ENCODE results near the gene MEIS3.

MEIS3 gene

GRCh38 chr19:47419030-47419783, at the start of gene MEIS3:
Gene MEIS3 (minus strand): TSS chr19:47419527. CDS start chr19:47419081, 446 bp downstream.
- DNase-seq, result no peak

GRCh38 chr19:47467914-47468313, 48.6 kb upstream of the MEIS3 start:
- DNase-seq, result no peak

DNA sequence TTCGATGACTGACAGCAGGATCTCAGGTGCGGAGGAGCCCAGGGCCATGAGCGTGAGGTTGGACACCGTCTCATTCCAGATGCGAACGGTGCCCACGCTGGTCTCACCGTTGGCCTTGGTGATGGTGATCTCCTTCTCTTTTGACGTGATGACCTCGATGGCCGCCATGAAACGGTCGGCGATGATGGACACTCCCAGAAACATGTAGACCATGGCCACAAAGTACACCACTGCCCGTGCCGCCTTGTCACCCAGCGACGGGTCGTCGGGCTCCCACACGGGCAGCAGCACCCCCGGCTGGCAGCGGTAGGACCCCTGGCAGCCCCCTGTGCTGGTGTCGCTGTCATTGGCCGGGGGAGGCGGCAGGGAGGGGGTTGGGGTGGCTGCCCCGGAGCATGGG, 46.6 kb upstream of the MEIS3 start:
- no peak for DNase-seq

DNA sequence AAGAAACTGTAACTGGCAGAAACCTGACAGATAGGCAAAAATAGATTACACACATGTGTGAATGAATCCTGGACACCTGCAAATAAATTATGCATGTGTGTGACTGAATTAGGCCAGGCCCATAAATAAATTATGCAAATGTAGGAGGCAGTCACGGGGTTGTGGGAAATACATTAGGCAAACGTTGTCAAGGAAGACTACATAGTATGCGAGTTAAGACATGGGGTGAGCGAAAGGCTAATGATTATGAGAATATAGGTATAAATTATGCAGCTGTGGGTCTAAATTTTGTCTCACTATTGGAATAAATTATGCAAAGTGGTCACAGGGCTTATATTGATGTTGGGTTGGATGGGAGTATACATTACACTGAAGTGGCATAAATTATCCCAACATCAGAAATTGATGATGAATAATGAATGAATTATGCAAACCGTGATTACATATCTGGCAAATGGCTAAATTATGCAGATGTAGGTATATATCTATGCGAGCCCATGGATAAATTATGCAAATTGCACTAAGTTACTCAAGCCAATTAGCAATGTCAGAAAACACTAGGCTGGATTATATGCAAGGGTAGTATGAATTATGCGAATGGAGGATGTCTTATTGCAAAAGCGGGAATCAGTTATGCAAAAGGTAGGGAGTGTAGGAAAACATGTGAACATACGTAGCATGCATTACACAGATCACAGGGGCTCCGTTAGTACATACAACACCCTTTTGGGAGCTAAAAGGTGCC, 45.5 kb upstream of the MEIS3 start:
- no peak for DNase-seq

DNA sequence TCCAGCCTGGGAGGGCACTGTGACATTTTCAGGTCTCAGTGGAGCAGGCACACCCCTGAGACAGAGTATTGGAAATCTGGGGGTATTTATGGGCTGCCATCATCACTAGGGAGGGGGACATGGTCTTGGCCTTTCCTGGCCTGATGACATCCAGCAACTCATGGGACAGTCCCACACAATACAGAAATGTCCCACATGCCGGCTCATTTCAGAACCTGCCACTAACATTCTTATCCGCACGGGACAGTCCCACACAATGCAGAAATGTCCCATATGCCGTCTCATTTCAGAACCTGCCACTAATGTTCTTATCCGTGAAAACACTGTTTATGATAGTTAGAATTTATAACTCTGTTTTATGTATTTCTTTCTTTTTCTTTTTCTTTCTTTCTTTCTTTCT, 42.5 kb upstream of the MEIS3 start:
- no peak for DNase-seq

DNA sequence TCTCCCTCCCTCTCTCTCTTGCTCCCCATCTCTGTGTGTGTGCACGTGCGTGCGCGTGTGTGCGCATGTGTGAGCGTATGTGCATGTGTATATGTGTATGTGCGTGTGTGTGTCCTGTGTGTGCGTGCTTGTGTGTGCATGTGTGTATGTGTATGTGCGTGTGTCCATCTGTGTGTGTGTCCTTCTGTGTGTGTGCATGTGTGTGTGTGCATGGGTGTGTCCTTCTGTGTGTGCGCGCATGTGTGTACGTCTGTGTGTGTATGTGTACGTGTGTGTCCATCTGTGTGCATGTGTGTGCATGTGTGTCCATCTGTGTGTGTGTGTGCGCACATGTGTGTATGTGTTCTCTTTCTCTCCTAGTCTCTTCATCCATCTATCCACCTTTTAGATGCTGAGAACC, 40.1 kb upstream of the MEIS3 start:
- no peak for DNase-seq

GRCh38 chr19:47458672-47459071, 39.3 kb upstream of the MEIS3 start:
- no peak for DNase-seq

DNA sequence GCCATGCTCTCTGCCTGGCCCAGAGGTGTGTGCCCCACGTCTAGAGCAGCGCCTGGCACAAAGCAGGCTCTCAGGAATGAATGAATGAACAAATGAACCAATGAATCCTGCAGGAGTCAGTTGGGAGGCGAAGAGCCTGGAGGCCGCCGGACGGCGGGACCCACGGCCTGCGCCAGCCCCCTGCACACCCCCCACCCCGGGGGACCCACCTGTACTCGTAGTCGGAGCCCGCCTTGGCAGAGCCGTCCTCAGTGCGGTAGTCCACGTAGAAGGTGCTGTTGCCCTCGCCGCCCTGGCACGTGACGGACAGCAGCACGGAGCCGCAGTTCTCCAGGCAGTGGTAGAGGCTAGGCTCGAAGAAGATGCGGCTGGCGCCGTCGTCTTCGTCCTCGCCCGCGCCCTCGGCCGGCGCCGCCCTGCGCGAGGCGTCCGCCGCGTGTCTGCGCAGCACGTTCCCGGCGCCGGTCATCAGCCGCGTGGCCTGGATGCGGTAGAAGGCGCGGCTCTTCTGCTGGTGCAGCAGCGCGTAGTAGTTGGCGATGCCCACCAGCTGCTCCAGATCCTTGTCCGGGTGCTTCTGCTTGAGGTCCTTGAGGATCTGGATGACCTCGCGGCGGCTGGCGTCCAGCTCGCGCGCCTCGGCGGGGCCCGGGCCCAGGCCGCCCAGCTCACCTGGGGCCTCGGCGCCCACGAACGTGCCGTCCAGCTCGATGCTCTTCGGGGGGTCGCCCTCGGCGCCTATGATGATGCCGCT, 37.6 kb upstream of the MEIS3 start:
- no peak for DNase-seq

- DNase-seq, result no peak
These were observed 31.2 kb upstream of the MEIS3 start for GRCh38 chr19:47450478-47450877.

- no peak for DNase-seq
These were observed 29.0 kb upstream of the MEIS3 start for GRCh38 chr19:47448360-47448727.

- peak; percentile 16 for DNase-seq
These were observed 28.4 kb upstream of the MEIS3 start for GRCh38 chr19:47447470-47448359.

DNA sequence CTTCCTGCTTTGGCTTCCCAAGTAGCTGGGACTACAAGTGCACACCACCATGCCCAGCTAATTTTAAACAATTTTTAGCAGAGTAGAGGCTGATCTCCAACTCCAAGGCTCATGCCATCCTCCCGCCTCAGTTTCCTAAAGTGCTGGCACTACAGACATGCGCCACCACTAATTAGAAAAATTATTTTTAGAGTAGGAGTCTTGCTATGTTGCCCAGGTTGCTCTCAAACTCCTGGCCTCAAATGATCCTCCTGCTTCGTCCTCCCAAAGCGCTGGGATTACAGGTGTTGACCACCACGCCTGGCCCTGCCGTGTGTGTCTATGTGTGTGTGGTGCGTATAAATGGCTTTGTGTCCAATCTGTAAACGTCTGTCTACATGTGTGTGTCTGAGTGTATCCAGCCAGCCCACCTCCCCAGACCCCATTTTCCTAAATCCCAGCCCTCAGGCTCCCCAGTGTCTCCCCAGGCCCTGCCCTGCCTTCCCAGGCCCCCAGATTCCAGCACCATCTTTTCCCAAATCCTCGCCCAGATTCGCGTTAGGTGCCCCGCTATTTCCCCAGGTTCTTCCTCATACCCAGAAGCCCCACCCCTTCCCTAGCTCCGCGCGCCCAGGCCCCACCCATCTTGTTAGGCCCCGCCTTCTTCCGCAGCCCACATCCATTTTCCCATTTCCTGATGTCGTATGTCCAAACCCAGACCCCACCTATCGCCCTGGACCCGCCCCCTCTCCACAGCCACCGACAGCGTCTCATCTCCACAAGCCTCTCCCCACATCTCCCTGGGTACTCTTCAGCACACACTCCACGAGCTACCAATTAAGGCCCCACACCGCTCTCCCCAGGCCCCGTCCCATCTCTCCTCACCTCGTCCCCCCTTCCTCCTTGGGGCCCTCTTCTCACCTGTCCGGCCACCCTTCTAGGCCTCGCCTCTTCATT, 27.5 kb upstream of the MEIS3 start:
- no peak for DNase-seq

- no peak for DNase-seq
These were observed 26.6 kb upstream of the MEIS3 start for GRCh38 chr19:47445937-47446402.

GRCh38 chr19:47445527-47445926, 26.2 kb upstream of the MEIS3 start:
- no peak for DNase-seq

DNA sequence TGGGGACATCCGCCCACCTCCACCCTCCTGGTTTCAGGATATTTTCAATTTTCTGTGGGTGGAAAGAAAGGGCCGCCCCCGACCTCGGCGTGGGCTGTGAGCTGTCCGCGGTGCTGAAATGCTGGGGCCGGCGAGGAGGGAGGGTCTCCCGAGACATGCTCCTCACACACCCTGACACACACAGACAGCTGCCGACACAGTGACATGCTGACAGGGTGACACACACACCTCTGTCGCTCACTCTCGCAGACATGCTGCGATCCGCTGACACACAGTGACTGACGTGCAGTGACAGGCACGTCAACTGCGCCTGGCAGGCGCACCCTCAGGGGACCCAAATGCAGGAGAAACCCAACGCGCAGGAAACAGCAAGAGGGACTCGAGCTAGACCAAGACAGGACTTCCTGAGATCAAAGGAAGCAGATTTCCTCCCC, 25.1 kb upstream of the MEIS3 start:
- no peak for DNase-seq

DNA sequence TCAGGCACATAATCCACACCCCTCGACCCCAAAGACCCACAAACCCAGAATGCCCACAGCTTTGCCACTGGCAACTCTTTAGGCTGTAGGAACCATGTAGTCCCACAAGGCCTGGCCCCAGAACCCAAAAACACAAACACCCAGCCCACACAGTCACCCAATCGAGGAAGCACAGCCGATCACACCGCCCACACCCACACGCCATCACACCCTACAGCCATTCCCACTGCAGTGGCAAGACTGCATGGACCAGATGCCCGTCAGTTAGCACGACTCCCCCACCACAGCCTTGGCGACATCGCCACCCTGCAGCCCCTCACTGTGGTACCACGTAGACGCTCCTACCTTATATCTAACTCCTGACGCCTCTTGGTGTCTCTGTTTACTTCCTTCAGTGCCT, 24.0 kb upstream of the MEIS3 start:
- DNase-seq, result no peak

DNA sequence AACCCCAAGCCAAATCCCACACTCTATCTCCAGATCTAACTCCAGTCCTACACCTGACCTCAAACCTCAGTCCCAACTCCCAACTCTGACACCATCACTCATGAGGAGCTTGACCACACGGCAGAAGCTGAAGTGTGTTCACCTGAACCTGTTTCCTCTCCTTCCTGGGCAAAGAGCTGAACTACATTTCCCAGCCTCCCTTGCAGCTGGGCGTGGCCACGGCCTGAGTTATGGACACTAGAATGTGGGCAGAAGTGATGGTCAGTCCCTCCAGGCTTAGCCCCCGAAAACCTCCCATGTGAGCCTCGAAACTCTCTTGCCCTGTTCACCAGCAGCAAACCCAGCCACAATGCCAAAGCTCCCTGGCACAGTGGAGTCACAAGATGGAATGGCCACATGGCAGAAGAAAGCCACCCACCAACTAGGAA, 19.5 kb upstream of the MEIS3 start:
- no peak for DNase-seq

GRCh38 chr19:47437500-47437899, 18.2 kb upstream of the MEIS3 start:
- no peak for DNase-seq

GRCh38 chr19:47436712-47437401, 17.5 kb upstream of the MEIS3 start:
- DNase-seq, result peak; percentile 77

DNA sequence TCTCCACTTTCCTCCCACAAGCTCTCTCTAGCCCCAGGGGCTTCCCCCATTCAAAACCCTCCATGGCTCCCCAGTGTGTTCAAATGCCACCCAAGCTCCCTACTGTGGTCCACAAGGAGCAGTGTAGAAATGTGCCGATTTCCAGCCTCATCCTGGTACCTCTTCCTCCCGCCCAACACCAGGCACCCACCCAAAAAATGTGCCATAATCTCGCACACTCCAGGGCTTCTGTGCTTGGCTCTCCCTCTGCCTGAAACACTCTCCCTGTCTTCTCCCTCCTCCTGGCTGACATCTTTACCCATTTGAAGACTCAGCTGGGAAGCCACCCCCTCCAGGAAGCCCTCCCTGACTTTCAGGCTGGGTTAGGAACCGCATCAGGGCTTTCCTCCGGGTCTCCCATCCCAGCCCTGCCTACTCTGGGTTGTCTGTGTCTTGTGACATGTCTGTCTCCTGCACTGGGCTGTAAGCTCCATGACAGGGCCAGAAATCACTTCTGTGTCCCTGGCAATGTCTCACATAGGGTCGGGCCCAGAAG, 16.6 kb upstream of the MEIS3 start:
- no peak for DNase-seq
